HepG2 (cell line): ENCODE data around the gene FOXR1. TPM values are rescaled to one million over a fixed set of nuclear protein-coding genes. Genes with fewer than 3 reads are reported as not detected.
A peak's percentile ranks its signal among the peaks of the same experiment; 100 is the strongest.

Experiments used
- ATAC-seq: fragments of 200-7000 bp; cut with Tn5 transposase; 3 replicates; pipeline ENCODE4 v1.9.1; 2020; ENCODE audit warnings: mild to moderate bottlenecking, moderate library complexity
- BruUV-seq: library from RNA; stranded (reverse); fragments of 400-500 nt; replicated peaks from 2 replicates; lab custom pipeline; 2021; lab: Mats Ljungman, UMichigan
- CTCF ChIA-PET: fragments of 300-600 bp; formaldehyde crosslinking; extraction: SDS; loops from one replicate; lab custom pipeline; 2021; ENCODE audit warnings: low total read pairs, inconsistent platforms, low intra/inter-chr PET ratio; lab: Yijun Ruan, JAX
- POLR2A ChIA-PET: fragments of 350-600 bp; sonication (Branson Sonifier 250); formaldehyde crosslinking; loops from one replicate; lab custom pipeline; 2020; ENCODE audit warnings: antibody characterized with exemption, inconsistent platforms; lab: Yijun Ruan, JAX
- DNase-seq: peaks from one replicate; pipeline ENCODE4 v3.0.0-alpha.2; 2015; ENCODE audit warnings: low spot score
- FAIRE-seq: peaks from 3 replicates; lab custom pipeline; 2011; peaks lifted over from hg19 to GRCh38; lab: Jason Lieb, UNC
- H2AFZ ChIP-seq: one replicate; pipeline ENCODE4 v1.6.1; 2011; ENCODE audit warnings: low read length, inconsistent platforms
- H3K27ac ChIP-seq: fragments of 300-600 bp; 3 replicates; pipeline ENCODE4 v1.8.0; 2011; ENCODE audit warnings: mixed run types, mild to moderate bottlenecking, mixed read lengths, low read length, inconsistent platforms; ENCODE audit not compliant: insufficient read depth; ENCODE audit errors: extremely low read length
- H3K27me3 ChIP-seq, 2 experiments: fragments of 200-600 bp in 1 of 2; 2 replicates in 1 of 2; 3 replicates in 1 of 2; pipeline versions ENCODE4 v1.6.0 to v1.8.0; 2011; ENCODE audit warnings: low read length in 2 of 2, mild to moderate bottlenecking in 2 of 2, moderate library complexity in 2 of 2, inconsistent platforms in 1 of 2; ENCODE audit not compliant: insufficient read depth in 2 of 2, control insufficient read depth in 1 of 2
- H3K36me3 ChIP-seq, 2 experiments: fragments of 200-600 bp in 1 of 2; replicated peaks in 1 of 2; 2 replicates in 1 of 2; 3 replicates in 1 of 2; pipeline versions ENCODE4 v1.5.1 to v1.8.0; 2011; ENCODE audit warnings: low read length in 2 of 2, inconsistent platforms in 1 of 2; ENCODE audit not compliant: insufficient read depth in 2 of 2, control insufficient read depth in 1 of 2
- H3K4me1 ChIP-seq: 2 replicates; pipeline ENCODE4 v1.5.1; 2012; ENCODE audit warnings: low read length, inconsistent platforms; ENCODE audit not compliant: insufficient read depth
- H3K4me2 ChIP-seq: 2 replicates; pipeline ENCODE4 v1.6.0; 2011; ENCODE audit warnings: low read depth, low read length, inconsistent platforms
- H3K4me3 ChIP-seq, 3 experiments: fragments of 200-600 bp in 1 of 3; sonication (generic), shearing (Covaris generic) in 1 of 3; replicated peaks in 1 of 3; 2 replicates each; pipeline ENCODE4 v1.5.1; 2011 to 2016; ENCODE audit warnings: low read length in 3 of 3, inconsistent platforms in 2 of 3, low read depth in 2 of 3, mild to moderate bottlenecking in 2 of 3, control low read depth in 1 of 3, mixed read lengths in 1 of 3; ENCODE audit not compliant: insufficient read depth in 1 of 3
- H3K79me2 ChIP-seq: one replicate; pipeline ENCODE4 v1.6.1; 2011; ENCODE audit warnings: low read length, inconsistent platforms; ENCODE audit not compliant: insufficient read depth
- H3K9ac ChIP-seq: 2 replicates; pipeline ENCODE4 v1.6.0; 2011; ENCODE audit warnings: mild to moderate bottlenecking, low read depth, low read length, inconsistent platforms; ENCODE audit not compliant: insufficient read depth
- H3K9me3 ChIP-seq: 2 replicates; pipeline ENCODE4 v1.5.1; 2012; ENCODE audit warnings: mild to moderate bottlenecking, low read length
- H4K20me1 ChIP-seq: 2 replicates; pipeline ENCODE4 v1.6.0; 2011; ENCODE audit warnings: inconsistent platforms, mild to moderate bottlenecking, low read length, moderate library complexity; ENCODE audit not compliant: insufficient read depth
- AGO2 ChIP-seq: fragments of 200-400 bp; formaldehyde crosslinking; optimal IDR thresholded peaks from 2 replicates; pipeline ENCODE3; 2017; ENCODE audit warnings: mild to moderate bottlenecking, low read depth, low read length, moderate library complexity
- ELF4 ChIP-seq: sonication (generic); formaldehyde crosslinking; IDR thresholded peaks from 2 replicates; pipeline ENCODE4 v1.5.0; 2020; ENCODE audit warnings: missing genetic modification reagents, mild to moderate bottlenecking, moderate library complexity, borderline replicate concordance
- HNRNPLL ChIP-seq: fragments of 200-400 bp; formaldehyde crosslinking; IDR thresholded peaks from 2 replicates; pipeline ENCODE4 v1.6.1; 2017; ENCODE audit warnings: mild to moderate bottlenecking, low read depth, low read length; ENCODE audit not compliant: poor library complexity, severe bottlenecking
- KMT2A ChIP-seq: sonication (generic); formaldehyde crosslinking; IDR thresholded peaks from 2 replicates; pipeline ENCODE4 v1.4.0; 2020; ENCODE audit warnings: missing genetic modification reagents
- MAX ChIP-seq: IDR thresholded peaks from 2 replicates; pipeline ENCODE4 v1.6.1; 2012; ENCODE audit warnings: inconsistent platforms
- MYC ChIP-seq: sonication (generic); formaldehyde crosslinking; IDR thresholded peaks from 2 replicates; pipeline ENCODE4 v1.9.0; 2021; ENCODE audit warnings: missing genetic modification reagents, borderline replicate concordance
- NFIB ChIP-seq: sonication (generic); formaldehyde crosslinking; IDR thresholded peaks from 2 replicates; pipeline ENCODE4 v1.9.0; 2021; ENCODE audit warnings: missing genetic modification reagents, mild to moderate bottlenecking, borderline replicate concordance
- NR2F6 ChIP-seq, 2 experiments: IDR thresholded peaks; 2 replicates each; pipeline ENCODE4 v1.6.1; 2016; ENCODE audit warnings: antibody characterized with exemption in 1 of 2, mild to moderate bottlenecking in 1 of 2
- SMARCC2 ChIP-seq: fragments of 450-650 bp; IDR thresholded peaks from 2 replicates; pipeline ENCODE4 v1.6.1; 2017; ENCODE audit warnings: antibody characterized with exemption, mild to moderate bottlenecking
- ZNF10 ChIP-seq: sonication (generic); formaldehyde crosslinking; IDR thresholded peaks from 2 replicates; pipeline ENCODE4 v1.4.0; 2020; ENCODE audit warnings: mild to moderate bottlenecking, low read depth, missing genetic modification reagents, borderline replicate concordance
- ZNF180 ChIP-seq: sonication (generic); formaldehyde crosslinking; IDR thresholded peaks from 2 replicates; pipeline ENCODE4 v1.4.0; 2020; ENCODE audit warnings: low read depth, missing genetic modification reagents, borderline replicate concordance
- ZNF687 ChIP-seq: sonication (generic); formaldehyde crosslinking; IDR thresholded peaks from 2 replicates; pipeline ENCODE4 v1.5.1; 2020; ENCODE audit warnings: mild to moderate bottlenecking, missing genetic modification reagents, moderate library complexity
- ZNF816 ChIP-seq: sonication (generic); formaldehyde crosslinking; IDR thresholded peaks from 2 replicates; pipeline ENCODE4 v1.8.0; 2022; ENCODE audit warnings: missing genetic modification reagents, mild to moderate bottlenecking, borderline replicate concordance
- ZSCAN20 ChIP-seq: sonication (generic); formaldehyde crosslinking; IDR thresholded peaks from 2 replicates; pipeline ENCODE4 v1.4.0; 2020; ENCODE audit warnings: missing genetic modification reagents, mild to moderate bottlenecking, borderline replicate concordance
- WGBS: methylation state at CpG from one replicate; pipeline ENCODE4 v1.1.6; 2017; ENCODE audit warnings: low lambda C conversion rate; 5-methylcytosine and 5-hydroxymethylcytosine counted together
- in situ Hi-C: cut with HindIII; loops from 2 replicates; pipeline ENCODE4 v1.10.0; 2017; ENCODE audit warnings: low pct_unique_long_range_greater_than_20kb; ENCODE audit not compliant: extremely low pct_ligation_motif_present
- intact Hi-C: fragments of 100-400 bp; cut with micrococcal nuclease; formaldehyde crosslinking; loops from one replicate; pipeline ENCODE4 v1.10.0; 2022; ENCODE audit not compliant: unreplicated experiment
- polyA plus RNA-seq, 8 experiments: library from polyadenylated mRNA; depleted of rRNA in 3 of 8; stranded (reverse) in 7 of 8; unstranded in 1 of 8; fragments of >200 nt; fragmentation: Illumina TruSeq in 4 of 8; extraction: Trizol in 4 of 8; gene quantifications; 2 replicates each; pipeline versions ENCODE4 v1.2.1 to v1.2.3, GENCODE V29; 2011 to 2016; ENCODE audit warnings: low read depth in 4 of 8, missing spikeins in 1 of 8, mixed read lengths in 1 of 8; ENCODE audit not compliant: insufficient read depth in 1 of 8
- total RNA-seq, 5 experiments: library from RNA; depleted of rRNA; stranded (reverse); fragments of >200 nt; fragmentation: Illumina TruSeq; extraction: Trizol; gene quantifications; 2 replicates each; pipeline ENCODE4 v1.2.3, GENCODE V29; 2016; ENCODE audit warnings: low read depth in 1 of 5

FOXR1 gene
- total and polyA plus RNA-seq, 2 of the 13 experiments (the other 11 are each of a cell fraction or from before 2014, with no cell fraction given): not detected

GRCh38 chr11:118939404-118939915, 32.1 kb upstream of the FOXR1 start:
- peaks cover 0 to 19% of the 10 kb centered on the region in 2 experiments; a peak in 2 of 5 replicates for H3K27me3 ChIP-seq
- in situ Hi-C loops: no loop called here
- no peak for DNase-seq
- ChIA-PET CTCF (no interaction called here), POLR2A (no interaction called here)
- no peak overlapping the region for H3K4me3 ChIP-seq
- peaks cover 31% of the 10 kb centered on the region for H3K4me1 ChIP-seq
- no peak for FAIRE-seq
- no TSS peak for BruUV-seq
- no peak for TF ChIP-seq ZNF816
- no peak for TF ChIP-seq ZNF10
- no peak for TF ChIP-seq HNRNPLL
- intact Hi-C loops: no loop called here
- H3K9me3 ChIP-seq: no peaks in the 10 kb centered on the region
- ATAC-seq: no peak
- no peak overlapping the region for H3K27ac ChIP-seq
- H3K79me2 ChIP-seq: no peaks in the 10 kb centered on the region
- H3K36me3 ChIP-seq: no peaks in the 10 kb centered on the region
- no peak overlapping the region for H3K9ac ChIP-seq
- no peaks in the 10 kb centered on the region for H4K20me1 ChIP-seq
- 18% methylated on average over 8 of the region's 8 CpGs for WGBS
- H2AFZ ChIP-seq: no peak overlapping the region
- no peak overlapping the region for H3K4me2 ChIP-seq

- peaks cover 31% of the 10 kb centered on the region for H3K4me1 ChIP-seq
- H3K9me3 ChIP-seq: no peaks in the 10 kb centered on the region
- BruUV-seq: no TSS peak
- H4K20me1 ChIP-seq: no peaks in the 10 kb centered on the region
- H3K27ac ChIP-seq: no peak overlapping the region
- in situ Hi-C loops: no loop called here
- intact Hi-C loops: no loop called here
- ChIA-PET POLR2A (interaction anchor here (0.9 kb wide), 1 partner anchor 31 kb away, joined by 3 read pairs; no protein-coding TSS in a partner anchor), CTCF (no interaction called here)
- FAIRE-seq (no peak), ATAC-seq (peak; percentile 65), DNase-seq (no peak)
- peaks cover 0 to 19% of the 10 kb centered on the region in 2 experiments; a peak in 2 of 5 replicates for H3K27me3 ChIP-seq
- H3K79me2 ChIP-seq: no peaks in the 10 kb centered on the region
- no peaks in the 10 kb centered on the region for H3K36me3 ChIP-seq
- no peak overlapping the region for H2AFZ ChIP-seq
- H3K4me3 ChIP-seq: no peak overlapping the region
- H3K4me2 ChIP-seq: peak overlapping the region; percentile 24; the same call in 1 of the 2 replicates
- WGBS: 28% methylated on average over 12 of the region's 13 CpGs
- no peak overlapping the region for H3K9ac ChIP-seq
- no peak for TF ChIP-seq ELF4 (CRISPR knock-in tag)
- TF ChIP-seq SMARCC2: no peak
- TF ChIP-seq KMT2A (CRISPR knock-in tag): no peak
- no peak for TF ChIP-seq NFIB (CRISPR knock-in tag)
- TF ChIP-seq ZNF180 (CRISPR knock-in tag): no peak
- no peak for TF ChIP-seq AGO2
- peak; percentile 62 for TF ChIP-seq ZNF687
- no peak for TF ChIP-seq ZSCAN20 (CRISPR knock-in tag)
- no peak for TF ChIP-seq NR2F6 (IDR thresholded peaks at IDR 0.05)
- TF ChIP-seq NR2F6 (CRISPR knock-in tag; IDR thresholded peaks at IDR 0.05): no peak
- TF ChIP-seq MAX: 0 out of 2 replicates have a peak, but pooled peaks have one; percentile 42
- TF ChIP-seq MYC (CRISPR knock-in tag): peak; percentile 28; the same call in 1 of the 2 replicates
Measured at GRCh38 chr11:118939953-118940598, 31.5 kb upstream of the FOXR1 start.
